HEK293 (cell line): ENCODE results near the gene HDAC8.

Experiments
- ZNF174 ChIP-seq: fragments of 450-650 bp; formaldehyde crosslinking; IDR thresholded peaks from 2 replicates; pipeline ENCODE4 v1.5.0; 2017; ENCODE audit warnings: missing biosample characterization, mild to moderate bottlenecking, missing genetic modification characterization
- ZNF324 ChIP-seq: fragments of 450-650 bp; formaldehyde crosslinking; IDR thresholded peaks from 2 replicates; pipeline ENCODE4 v1.5.1; 2016; ENCODE audit warnings: missing biosample characterization, missing genetic modification characterization
- ZNF501 ChIP-seq: fragments of 450-650 bp; formaldehyde crosslinking; IDR thresholded peaks from 2 replicates; pipeline ENCODE4 v1.5.1; 2016; ENCODE audit warnings: missing biosample characterization, missing genetic modification characterization
- TF ChIP-seq, protein P1 (sequence below): fragments of 450-650 bp; formaldehyde crosslinking; IDR thresholded peaks from 2 replicates; pipeline ENCODE4 v1.5.1; 2016; ENCODE audit warnings: missing biosample characterization, missing genetic modification characterization
- TF ChIP-seq, protein P2 (sequence below): fragments of 450-650 bp; formaldehyde crosslinking; optimal IDR thresholded peaks from 2 replicates; pipeline ENCODE3; 2016; ENCODE audit warnings: missing biosample characterization, mild to moderate bottlenecking, missing genetic modification characterization

- TF ChIP-seq ZNF174 (tag by site-specific recombination): no peak
- TF ChIP-seq, protein P1, sequence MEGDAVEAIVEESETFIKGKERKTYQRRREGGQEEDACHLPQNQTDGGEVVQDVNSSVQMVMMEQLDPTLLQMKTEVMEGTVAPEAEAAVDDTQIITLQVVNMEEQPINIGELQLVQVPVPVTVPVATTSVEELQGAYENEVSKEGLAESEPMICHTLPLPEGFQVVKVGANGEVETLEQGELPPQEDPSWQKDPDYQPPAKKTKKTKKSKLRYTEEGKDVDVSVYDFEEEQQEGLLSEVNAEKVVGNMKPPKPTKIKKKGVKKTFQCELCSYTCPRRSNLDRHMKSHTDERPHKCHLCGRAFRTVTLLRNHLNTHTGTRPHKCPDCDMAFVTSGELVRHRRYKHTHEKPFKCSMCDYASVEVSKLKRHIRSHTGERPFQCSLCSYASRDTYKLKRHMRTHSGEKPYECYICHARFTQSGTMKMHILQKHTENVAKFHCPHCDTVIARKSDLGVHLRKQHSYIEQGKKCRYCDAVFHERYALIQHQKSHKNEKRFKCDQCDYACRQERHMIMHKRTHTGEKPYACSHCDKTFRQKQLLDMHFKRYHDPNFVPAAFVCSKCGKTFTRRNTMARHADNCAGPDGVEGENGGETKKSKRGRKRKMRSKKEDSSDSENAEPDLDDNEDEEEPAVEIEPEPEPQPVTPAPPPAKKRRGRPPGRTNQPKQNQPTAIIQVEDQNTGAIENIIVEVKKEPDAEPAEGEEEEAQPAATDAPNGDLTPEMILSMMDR (tag by site-specific recombination): no peak
- TF ChIP-seq ZNF324 (tag by site-specific recombination): no peak
- TF ChIP-seq ZNF501 (tag by site-specific recombination): no peak
- TF ChIP-seq, protein P2, sequence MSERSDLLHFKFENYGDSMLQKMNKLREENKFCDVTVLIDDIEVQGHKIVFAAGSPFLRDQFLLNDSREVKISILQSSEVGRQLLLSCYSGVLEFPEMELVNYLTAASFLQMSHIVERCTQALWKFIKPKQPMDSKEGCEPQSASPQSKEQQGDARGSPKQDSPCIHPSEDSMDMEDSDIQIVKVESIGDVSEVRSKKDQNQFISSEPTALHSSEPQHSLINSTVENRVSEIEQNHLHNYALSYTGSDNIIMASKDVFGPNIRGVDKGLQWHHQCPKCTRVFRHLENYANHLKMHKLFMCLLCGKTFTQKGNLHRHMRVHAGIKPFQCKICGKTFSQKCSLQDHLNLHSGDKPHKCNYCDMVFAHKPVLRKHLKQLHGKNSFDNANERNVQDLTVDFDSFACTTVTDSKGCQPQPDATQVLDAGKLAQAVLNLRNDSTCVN (tag by site-specific recombination): no peak
These were observed 77.6 kb downstream of the HDAC8 start for GRCh38 chrX:72495046-72495445.
